Measurements from ENCODE around the gene KLC3.

GRCh38 chr19:45354241-45354842, 13.8 kb downstream of the KLC3 start:
- TF ChIP-seq, protein P1, sequence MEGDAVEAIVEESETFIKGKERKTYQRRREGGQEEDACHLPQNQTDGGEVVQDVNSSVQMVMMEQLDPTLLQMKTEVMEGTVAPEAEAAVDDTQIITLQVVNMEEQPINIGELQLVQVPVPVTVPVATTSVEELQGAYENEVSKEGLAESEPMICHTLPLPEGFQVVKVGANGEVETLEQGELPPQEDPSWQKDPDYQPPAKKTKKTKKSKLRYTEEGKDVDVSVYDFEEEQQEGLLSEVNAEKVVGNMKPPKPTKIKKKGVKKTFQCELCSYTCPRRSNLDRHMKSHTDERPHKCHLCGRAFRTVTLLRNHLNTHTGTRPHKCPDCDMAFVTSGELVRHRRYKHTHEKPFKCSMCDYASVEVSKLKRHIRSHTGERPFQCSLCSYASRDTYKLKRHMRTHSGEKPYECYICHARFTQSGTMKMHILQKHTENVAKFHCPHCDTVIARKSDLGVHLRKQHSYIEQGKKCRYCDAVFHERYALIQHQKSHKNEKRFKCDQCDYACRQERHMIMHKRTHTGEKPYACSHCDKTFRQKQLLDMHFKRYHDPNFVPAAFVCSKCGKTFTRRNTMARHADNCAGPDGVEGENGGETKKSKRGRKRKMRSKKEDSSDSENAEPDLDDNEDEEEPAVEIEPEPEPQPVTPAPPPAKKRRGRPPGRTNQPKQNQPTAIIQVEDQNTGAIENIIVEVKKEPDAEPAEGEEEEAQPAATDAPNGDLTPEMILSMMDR (IDR thresholded peaks at IDR 0.05; ENCODE audit: low read depth, low read length, poor library complexity, severe bottlenecking): no peak
- no peak for TF ChIP-seq EZH2phosphoT487 (IDR thresholded peaks at IDR 0.05; ENCODE audit: borderline replicate concordance, low read length)
